IMR-90 (cell line): ENCODE data around the gene EXOC2.

Source experiments
- BHLHE40 ChIP-seq: fragments of 150-350 bp; IDR thresholded peaks from 2 replicates; pipeline ENCODE4 v1.6.1; 2016; ENCODE audit warnings: mild to moderate bottlenecking, low read depth, low read length
- CEBPB ChIP-seq: IDR thresholded peaks from 2 replicates; pipeline ENCODE4 v1.6.1; 2012; ENCODE audit warnings: low read depth, low read length, improper control_type of control experiment
- CHD1 ChIP-seq: IDR thresholded peaks from 2 replicates; pipeline ENCODE4 v1.6.1; 2012; ENCODE audit warnings: low read depth, low read length, improper control_type of control experiment
- CTCF ChIP-seq: conservative IDR thresholded peaks from 2 replicates; pipeline ENCODE4 v1.5.1; 2012; ENCODE audit warnings: mild to moderate bottlenecking, low read depth, low read length, improper control_type of control experiment
- FOS ChIP-seq: fragments of 150-350 bp; IDR thresholded peaks from 2 replicates; pipeline ENCODE4 v1.6.1; 2016; ENCODE audit warnings: low read depth, low read length
- MAFK ChIP-seq: IDR thresholded peaks from 2 replicates; pipeline ENCODE4 v1.6.1; 2012; ENCODE audit warnings: low read depth, low read length, improper control_type of control experiment
- MAZ ChIP-seq: IDR thresholded peaks from 2 replicates; pipeline ENCODE4 v1.6.1; 2012; ENCODE audit warnings: low read depth, mild to moderate bottlenecking, low read length, improper control_type of control experiment, moderate library complexity, borderline replicate concordance
- MXI1 ChIP-seq: IDR thresholded peaks from 2 replicates; pipeline ENCODE4 v1.6.1; 2012; ENCODE audit warnings: low read depth, mild to moderate bottlenecking, low read length, moderate library complexity, borderline replicate concordance
- POLR2A ChIP-seq: IDR thresholded peaks from 2 replicates; pipeline ENCODE4 v1.6.1; 2012; ENCODE audit warnings: mild to moderate bottlenecking, low read depth, low read length
- RAD21 ChIP-seq: IDR thresholded peaks from 2 replicates; pipeline ENCODE4 v1.6.1; 2012; ENCODE audit warnings: low read length, improper control_type of control experiment
- RFX5 ChIP-seq: IDR thresholded peaks from 2 replicates; pipeline ENCODE4 v1.8.0; 2012; ENCODE audit warnings: low read depth, mild to moderate bottlenecking, low read length, moderate library complexity
- SMC3 ChIP-seq: fragments of 150-350 bp; IDR thresholded peaks from 2 replicates; pipeline ENCODE4 v1.6.1; 2016; ENCODE audit warnings: low read depth, mild to moderate bottlenecking, antibody characterized with exemption, low read length, moderate library complexity
- USF2 ChIP-seq: fragments of 150-350 bp; IDR thresholded peaks from 2 replicates; pipeline ENCODE4 v1.6.1; 2017; ENCODE audit warnings: mild to moderate bottlenecking, antibody characterized with exemption, low read length, low read depth
- TF ChIP-seq, protein P1 (sequence below): fragments of 150-350 bp; IDR thresholded peaks from 2 replicates; pipeline ENCODE4 v1.6.1; 2016; ENCODE audit warnings: low read depth, mild to moderate bottlenecking, low read length, moderate library complexity, borderline replicate concordance

GRCh38 chr6:439641-440167, 253.2 kb downstream of the EXOC2 start:
- TF ChIP-seq USF2 (no peak), POLR2A (no peak), CTCF (no peak), FOS (no peak), BHLHE40 (no peak), RAD21 (no peak), CEBPB (no peak), RFX5 (no peak), MAFK (no peak), MAZ (no peak), SMC3 (no peak), MXI1 (no peak), CHD1 (no peak)
- TF ChIP-seq, protein P1, sequence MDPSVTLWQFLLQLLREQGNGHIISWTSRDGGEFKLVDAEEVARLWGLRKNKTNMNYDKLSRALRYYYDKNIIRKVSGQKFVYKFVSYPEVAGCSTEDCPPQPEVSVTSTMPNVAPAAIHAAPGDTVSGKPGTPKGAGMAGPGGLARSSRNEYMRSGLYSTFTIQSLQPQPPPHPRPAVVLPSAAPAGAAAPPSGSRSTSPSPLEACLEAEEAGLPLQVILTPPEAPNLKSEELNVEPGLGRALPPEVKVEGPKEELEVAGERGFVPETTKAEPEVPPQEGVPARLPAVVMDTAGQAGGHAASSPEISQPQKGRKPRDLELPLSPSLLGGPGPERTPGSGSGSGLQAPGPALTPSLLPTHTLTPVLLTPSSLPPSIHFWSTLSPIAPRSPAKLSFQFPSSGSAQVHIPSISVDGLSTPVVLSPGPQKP, result no peak
